ENCODE results near the gene PPP3R1.
"Not testable (repeated sequence)": the region's sequence is repeated elsewhere in the genome, so short reads cannot be mapped to it uniquely, and the experiment has no call there.

Gene PPP3R1

DNA sequence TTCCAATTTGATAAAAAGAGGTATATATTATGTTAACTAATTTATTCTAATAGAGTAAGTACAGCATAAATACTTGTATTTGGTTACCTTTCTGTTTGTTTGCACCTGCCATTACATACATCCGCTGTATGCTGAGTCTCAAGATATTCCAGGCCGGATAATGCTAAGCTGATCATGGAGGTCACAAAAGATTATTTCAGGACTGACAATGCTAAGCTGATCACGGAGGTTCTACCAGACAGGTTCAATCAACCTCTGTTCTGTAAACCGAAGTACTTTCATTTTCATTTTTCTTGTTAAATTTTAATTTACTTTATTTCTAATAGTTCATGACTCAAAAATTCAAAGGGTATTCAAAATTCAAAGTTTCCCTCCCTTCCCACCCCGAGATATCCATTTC, 63.5 kb downstream of the PPP3R1 start:
- no peak for DNase-seq (ENCODE audit: low read depth in 2 of 2)

GRCh38 chr2:68187329-68187728, 65.0 kb downstream of the PPP3R1 start:
- no peak for DNase-seq (ENCODE audit: low read depth in 2 of 2)

DNA sequence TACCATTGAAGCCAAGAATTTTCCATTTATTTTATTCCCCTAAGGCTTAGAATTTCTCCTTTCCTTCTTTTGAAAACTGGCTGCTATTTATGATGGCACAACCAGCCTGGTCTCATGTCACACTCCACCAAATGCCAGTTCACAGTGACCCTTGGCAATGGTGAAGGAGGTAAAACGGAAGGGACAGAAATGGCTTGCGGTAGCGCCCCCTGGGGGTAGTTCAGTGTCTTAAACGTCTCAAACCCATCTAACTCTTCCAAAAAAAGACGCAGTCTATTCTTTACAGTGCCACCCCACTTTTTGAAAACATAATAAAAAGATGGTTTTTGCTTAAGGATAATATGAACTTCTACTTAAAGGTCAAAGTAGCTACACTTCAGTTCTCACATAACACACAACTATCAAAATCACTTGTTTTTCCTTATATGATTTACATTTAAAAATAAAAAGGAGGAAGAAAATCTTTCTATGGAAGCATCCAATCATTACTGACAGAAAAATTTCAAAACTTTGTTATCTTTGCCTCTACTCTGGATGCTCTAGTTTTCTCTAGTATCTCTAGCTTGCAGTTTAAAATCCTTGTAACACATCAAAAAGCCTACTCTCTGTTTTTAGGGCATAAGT, 66.7 kb downstream of the PPP3R1 start:
- peak; percentile 54 to 62 for DNase-seq (ENCODE audit: low read depth in 2 of 2)

DNA sequence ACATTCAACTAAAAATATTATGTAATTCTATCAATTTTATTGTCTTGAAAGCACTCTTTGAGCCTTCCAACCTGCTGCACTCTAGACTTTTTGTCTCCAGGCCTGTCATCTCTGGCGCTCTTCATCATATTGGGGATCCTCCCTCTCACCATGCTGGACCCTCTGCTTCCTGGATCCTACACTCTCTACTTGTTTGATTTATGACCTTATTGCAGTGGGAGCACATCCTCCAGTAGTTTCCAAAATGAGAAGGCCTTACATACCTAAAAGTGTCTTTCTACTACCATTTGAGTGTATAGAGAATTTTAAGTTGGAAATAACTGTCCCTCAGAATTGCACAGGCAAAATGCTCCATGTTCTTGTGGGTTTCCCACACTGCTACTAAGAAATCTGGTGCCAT, 69.4 kb downstream of the PPP3R1 start:
- no peak for DNase-seq (ENCODE audit: low read depth in 2 of 2)

DNA sequence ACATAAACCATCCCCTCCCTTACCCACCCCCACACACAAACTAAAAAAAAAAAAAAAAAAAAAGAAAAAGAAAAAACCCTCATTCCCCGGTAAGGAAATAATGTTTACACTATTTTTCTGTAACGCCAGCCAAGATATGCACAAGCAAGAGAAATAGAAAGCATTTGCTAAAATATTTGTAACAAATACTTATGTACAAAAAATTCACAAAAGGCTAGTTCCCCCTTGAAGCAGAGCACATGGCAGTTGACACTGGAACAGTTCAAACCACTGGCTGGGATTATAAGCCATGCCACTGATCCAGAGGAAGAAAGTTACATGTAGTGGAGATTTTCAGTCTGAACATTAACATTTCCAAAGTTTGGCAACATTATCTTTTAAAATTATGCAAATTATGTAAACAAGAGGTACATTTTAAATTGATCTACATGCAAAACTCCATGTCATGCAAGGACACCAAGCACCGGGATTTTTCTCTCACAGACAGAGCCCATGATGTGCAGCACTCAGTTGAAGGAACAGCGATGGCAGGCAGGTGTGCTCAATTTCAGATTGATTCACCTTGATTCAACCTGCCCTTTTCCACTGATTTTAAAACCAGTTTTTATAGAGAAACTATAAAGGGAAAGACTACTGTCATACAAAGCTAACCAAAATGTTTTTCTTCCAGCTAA, 73.2 kb downstream of the PPP3R1 start:
- no peak for DNase-seq (ENCODE audit: low read depth in 2 of 2)

DNA sequence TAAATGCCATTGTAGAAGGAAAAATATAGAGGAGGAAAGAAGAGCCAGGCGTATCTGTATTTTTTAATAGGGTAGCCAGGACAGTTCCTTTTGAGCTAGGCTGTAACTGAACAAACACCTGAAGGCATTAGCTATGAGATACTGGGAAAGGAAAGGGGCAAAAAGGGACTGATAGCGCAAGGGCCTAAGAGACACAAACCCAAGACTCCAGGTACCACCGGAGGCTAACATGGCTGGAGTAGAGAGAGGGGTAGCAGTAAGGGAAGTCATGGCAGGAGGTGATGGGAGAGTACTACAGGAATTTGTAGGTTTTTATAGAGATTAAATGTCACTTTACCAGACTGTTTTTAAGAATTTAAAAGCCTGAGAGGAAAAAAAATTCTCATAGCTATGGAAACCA, 73.9 kb downstream of the PPP3R1 start:
- DNase-seq (ENCODE audit: low read depth in 2 of 2): no peak

GRCh38 chr2:68177541-68177940, 74.8 kb downstream of the PPP3R1 start:
- DNase-seq (ENCODE audit: low read depth in 2 of 2): no peak

DNA sequence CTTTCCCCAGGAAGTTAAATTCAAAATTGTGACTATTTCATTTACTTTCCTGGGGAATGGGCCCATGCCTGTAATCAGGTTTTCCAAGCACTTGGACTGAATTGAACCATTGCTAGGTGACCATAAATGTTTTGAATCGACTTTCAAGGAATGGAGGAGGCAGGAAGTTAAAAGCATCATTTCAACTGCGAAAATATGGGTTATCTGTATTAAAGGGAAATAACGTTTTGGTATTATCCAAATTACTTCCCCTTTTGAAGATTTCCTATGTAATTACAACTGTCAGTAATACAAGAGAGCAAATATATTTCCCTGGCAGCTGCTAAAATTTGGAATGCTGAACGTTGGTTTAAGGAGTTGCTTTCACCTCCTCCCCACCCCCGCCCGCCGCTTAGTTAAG, 75.7 kb downstream of the PPP3R1 start:
- no peak for DNase-seq (ENCODE audit: low read depth in 2 of 2)

DNA sequence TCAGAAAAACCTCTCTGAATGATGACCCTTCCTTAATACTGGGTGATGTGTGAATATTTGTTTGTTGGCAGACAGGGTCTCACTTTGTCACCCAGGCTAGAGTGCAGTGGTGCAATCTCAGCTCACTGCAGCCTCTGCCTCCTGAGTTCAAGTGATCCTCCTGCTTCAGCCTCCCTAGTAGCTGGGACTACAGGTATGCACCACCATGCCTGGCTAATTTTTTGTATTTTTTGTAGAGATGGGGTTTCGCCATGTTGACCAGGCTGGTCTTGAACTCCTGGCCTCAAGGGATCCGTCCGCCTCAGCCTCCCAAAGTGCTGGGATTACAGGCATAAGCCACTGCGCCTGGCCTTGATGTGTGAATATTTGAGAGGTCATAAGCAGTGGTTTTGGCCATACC, 77.1 kb downstream of the PPP3R1 start:
- not testable (repeated sequence) for DNase-seq (ENCODE audit: low read depth in 2 of 2)

DNA sequence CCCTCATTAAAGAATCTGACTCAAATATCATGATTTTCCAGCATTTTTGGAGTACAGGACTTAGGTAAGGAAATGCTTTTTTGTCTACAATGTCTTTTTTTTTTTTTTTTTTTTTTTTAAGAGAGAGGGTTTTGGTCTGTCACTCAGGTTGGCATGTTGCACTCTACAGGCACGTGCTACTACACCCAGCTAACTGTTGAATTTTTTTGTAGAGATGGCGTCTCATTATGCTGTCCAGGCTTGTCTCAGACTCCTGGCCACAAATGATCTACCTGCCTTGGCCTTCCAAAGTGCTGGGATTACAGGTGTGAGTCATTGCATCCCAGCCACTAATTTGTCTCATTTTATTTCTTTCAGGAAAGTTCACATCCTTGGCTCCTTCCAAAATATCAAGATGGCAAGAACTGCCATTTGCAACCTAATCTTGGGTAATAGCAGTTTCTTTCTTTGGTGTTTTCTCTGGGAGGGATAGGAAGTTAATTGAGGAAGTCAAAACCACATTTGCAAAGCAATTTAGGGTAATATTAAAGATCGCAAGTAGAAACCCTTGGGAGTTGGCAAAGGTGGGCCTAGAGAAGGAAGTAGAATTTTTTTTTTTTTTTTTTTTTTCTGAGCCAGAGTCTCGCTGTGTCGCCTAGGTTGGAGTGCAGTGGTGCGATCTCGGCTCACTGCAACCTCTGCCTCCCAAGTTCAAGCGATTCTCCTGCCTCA, 79.2 kb downstream of the PPP3R1 start:
- DNase-seq (ENCODE audit: low read depth in 2 of 2): no peak

- no peak for DNase-seq (ENCODE audit: low read depth in 2 of 2)
Observed at GRCh38 chr2:68172521-68172920, 79.8 kb downstream of the PPP3R1 start.

GRCh38 chr2:68171684-68172083, 80.6 kb downstream of the PPP3R1 start:
- no peak for DNase-seq (ENCODE audit: low read depth in 2 of 2)

GRCh38 chr2:68171146-68171545, 81.2 kb downstream of the PPP3R1 start:
- no peak for DNase-seq (ENCODE audit: low read depth in 2 of 2)

DNA sequence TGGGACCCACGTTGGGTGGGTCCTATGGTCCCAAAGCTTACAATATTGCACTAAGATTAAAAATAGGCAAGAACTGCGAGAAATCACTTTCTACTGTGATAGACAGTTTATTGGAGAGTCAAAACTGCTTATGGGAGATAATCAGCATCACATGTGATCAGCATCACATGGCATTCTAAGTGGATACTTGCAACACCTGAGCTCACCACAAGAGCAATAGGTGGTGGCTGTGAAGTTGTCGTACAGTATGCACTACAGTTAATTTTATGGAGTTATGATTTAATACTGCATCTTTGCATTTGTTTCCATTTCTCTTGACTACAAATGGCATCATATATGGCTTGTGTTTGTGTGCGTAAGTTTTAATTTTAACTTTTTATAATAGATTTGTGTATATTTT, 83.0 kb downstream of the PPP3R1 start:
- no peak for DNase-seq (ENCODE audit: low read depth in 2 of 2)

DNA sequence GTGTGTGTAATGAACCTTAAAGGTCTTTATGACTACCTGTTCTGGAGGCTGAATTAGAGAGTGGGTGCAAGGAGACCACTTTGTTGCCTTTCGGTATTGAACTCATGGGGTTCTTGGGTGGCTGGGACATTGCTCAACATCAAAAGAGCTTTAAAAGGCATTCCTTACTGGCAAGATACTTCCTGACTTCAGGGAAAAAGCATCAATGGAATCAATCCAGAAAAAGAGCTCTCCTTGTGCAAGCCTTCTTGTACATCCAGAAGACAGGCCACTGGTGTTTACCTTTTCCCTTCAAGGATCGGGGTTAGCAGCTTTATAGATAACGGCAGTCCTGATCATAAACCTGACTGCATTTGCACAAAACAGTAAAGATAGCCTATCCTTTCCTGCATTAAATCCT, 85.1 kb downstream of the PPP3R1 start:
- no peak for DNase-seq (ENCODE audit: low read depth in 2 of 2)

DNA sequence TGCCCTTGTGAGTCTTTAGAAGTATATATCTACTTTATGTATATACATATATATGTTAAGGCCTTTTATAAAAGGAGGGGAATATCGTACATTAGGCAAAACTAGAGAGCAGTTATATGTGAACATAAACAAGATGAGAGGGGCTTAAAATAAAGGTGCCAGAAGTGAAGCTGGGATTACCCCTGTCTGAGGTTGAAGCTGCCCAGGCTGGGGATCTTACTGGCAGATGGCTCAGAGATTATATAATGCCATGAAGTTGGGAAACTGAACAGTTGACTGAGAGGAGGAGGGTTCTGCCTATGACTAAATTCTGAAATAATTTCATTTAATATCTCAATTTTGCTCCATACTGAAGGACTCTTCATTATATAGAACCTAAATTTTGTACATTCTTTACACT, 88.7 kb downstream of the PPP3R1 start:
- no peak for DNase-seq (ENCODE audit: low read depth in 2 of 2)

DNA sequence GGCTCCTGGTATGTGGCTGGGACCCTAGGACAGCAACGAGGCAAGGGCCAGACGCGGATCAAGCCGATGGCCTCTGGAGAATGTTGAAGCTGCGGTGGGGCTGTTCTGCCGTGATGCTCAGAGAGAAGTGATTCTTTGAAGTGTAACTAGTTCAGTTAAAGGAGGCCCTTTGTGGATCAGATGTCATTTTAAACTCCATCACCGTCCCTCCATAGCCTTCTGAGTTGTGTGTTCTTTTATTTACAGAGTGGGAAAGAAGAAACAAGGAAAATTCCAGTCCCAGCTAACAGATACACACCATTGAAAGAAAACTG, 94.2 kb downstream of the PPP3R1 start:
- no peak for DNase-seq (ENCODE audit: low read depth in 2 of 2)

DNA sequence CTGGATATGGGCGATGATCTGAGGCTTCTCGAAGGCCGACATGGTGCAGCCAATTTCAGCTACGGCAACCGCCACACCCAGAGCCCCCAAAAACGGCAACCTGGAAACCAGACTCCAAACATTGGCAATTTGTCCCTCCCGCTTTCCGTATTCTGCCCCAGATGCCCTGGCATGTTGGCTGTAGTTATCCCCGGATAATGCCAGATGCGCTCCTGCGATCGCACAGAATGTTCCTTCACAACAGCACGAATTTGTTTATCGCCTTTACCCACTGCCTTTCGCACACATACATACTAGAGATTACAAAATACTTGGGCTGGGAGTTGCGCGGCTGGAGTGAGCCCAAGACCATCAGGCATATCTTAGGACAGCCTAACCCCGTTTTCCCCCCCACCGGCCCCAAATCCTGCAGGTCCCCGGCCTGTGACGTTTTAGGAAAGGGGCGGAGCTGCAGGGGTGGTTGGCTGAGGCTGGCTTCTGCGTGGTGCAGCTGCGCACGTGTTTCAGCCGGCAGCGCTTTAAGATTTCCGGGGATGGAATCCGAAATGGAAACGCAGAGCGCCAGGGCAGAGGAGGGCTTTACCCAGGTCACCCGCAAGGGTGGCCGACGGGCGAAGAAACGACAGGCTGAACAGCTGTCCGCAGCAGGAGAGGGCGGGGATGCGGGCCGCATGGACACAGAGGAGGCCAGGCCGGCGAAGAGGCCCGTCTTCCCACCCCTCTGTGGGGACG, 94.8 kb downstream of the PPP3R1 start, which contains the start of gene PNO1:
Gene PNO1 (plus strand): TSS at position 487 of the 732 bp plus-strand sequence. CDS start 47 bp downstream, at position 534.
- DNase-seq (ENCODE audit: low read depth in 2 of 2): peak; percentile 93 to 95

GRCh38 chr2:68157002-68157401, 95.3 kb downstream of the PPP3R1 start:
- DNase-seq (ENCODE audit: low read depth in 2 of 2): no peak

- DNase-seq (ENCODE audit: low read depth in 2 of 2): no peak
Observed at GRCh38 chr2:68156419-68156818, 95.9 kb downstream of the PPP3R1 start.

DNA sequence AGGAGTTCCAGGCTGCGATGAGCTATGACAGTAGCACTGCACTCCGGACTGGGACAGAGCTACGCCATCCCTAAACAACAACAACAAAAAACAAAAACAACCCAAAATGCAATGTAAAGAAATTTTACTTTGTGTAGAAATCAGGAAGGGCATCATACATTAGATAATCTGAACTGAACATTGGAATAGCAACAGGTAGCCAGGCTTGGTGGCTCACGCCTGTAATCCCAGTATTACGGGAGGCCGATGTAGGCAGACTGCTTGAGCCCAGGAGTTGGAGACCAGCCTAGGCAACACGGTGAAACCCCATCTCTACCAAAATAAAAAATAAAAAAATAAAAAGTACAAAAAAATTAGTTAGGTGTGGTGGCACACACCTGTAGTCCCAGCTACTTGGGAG, 96.7 kb downstream of the PPP3R1 start:
- DNase-seq (ENCODE audit: low read depth in 2 of 2): no peak

- no peak for DNase-seq (ENCODE audit: low read depth in 2 of 2)
Observed at GRCh38 chr2:68152681-68153347, 99.5 kb downstream of the PPP3R1 start.

All from stimulated activated CD4-positive, alpha-beta T cell treated with anti-CD3 and anti-CD28 coated beads, Interleukin-4, amount 100 ng/mL, for 48 hours (primary cell).